H9 (cell line): ENCODE measurements around the gene BDH1. TPM values are rescaled to one million over a fixed set of nuclear protein-coding genes. Genes with fewer than 3 reads are reported as not detected.

Source experiments
- DNase-seq: peaks from one replicate; pipeline ENCODE4 v3.0.0-alpha.2; 2017
- H2AFZ ChIP-seq: one replicate; pipeline ENCODE4 v1.6.1; 2013; ENCODE audit warnings: mild to moderate bottlenecking, low read length, control low read depth, moderate library complexity
- H2AK5ac ChIP-seq: 2 replicates; pipeline ENCODE4 v1.6.1; 2013; ENCODE audit warnings: low read length, control low read depth, mixed read lengths; ENCODE audit not compliant: insufficient read length
- H2BK120ac ChIP-seq: one replicate; pipeline ENCODE4 v1.6.1; 2013; ENCODE audit warnings: low read depth, mild to moderate bottlenecking, low read length, control low read depth, inconsistent platforms; ENCODE audit not compliant: poor library complexity, severe bottlenecking
- H2BK12ac ChIP-seq: 2 replicates; pipeline ENCODE4 v1.6.1; 2013; ENCODE audit warnings: low read length, control low read depth, mixed read lengths, low read depth; ENCODE audit not compliant: insufficient read length
- H2BK15ac ChIP-seq: 2 replicates; pipeline ENCODE4 v1.6.1; 2013; ENCODE audit warnings: low read depth, low read length, control low read depth
- H2BK20ac ChIP-seq: one replicate; pipeline ENCODE4 v1.6.1; 2013; ENCODE audit warnings: low read depth, mild to moderate bottlenecking, low read length, control low read depth, inconsistent platforms; ENCODE audit not compliant: poor library complexity, severe bottlenecking
- H2BK5ac ChIP-seq: 2 replicates; pipeline ENCODE4 v1.6.1; 2013; ENCODE audit warnings: low read length, control low read depth, mixed read lengths; ENCODE audit not compliant: insufficient read length
- H3K14ac ChIP-seq: 2 replicates; pipeline ENCODE4 v1.6.1; 2013; ENCODE audit warnings: low read length, control low read depth; ENCODE audit not compliant: insufficient read depth
- H3K18ac ChIP-seq: 2 replicates; pipeline ENCODE4 v1.6.1; 2013; ENCODE audit warnings: low read depth, mild to moderate bottlenecking, mixed read lengths, low read length, control low read depth; ENCODE audit not compliant: insufficient read length
- H3K23ac ChIP-seq: 2 replicates; pipeline ENCODE4 v1.6.1; 2013; ENCODE audit warnings: low read length, control low read depth, mixed read lengths, low read depth; ENCODE audit not compliant: insufficient read length
- H3K23me2 ChIP-seq: 2 replicates; pipeline ENCODE4 v1.6.1; 2013; ENCODE audit warnings: low read depth, mild to moderate bottlenecking, mixed read lengths, low read length, control low read depth; ENCODE audit not compliant: insufficient read length, poor library complexity, severe bottlenecking
- H3K27ac ChIP-seq: 2 replicates; pipeline ENCODE4 v1.5.1; 2013; ENCODE audit warnings: low read length, control low read depth, mixed read lengths, low read depth; ENCODE audit not compliant: insufficient read length
- H3K27me3 ChIP-seq: 2 replicates; pipeline ENCODE4 v1.6.1; 2013; ENCODE audit warnings: low read length, control low read depth, inconsistent platforms; ENCODE audit not compliant: insufficient read depth
- H3K4ac ChIP-seq: 2 replicates; pipeline ENCODE4 v1.6.1; 2013; ENCODE audit warnings: low read depth, mild to moderate bottlenecking, control low read depth, inconsistent platforms, low read length, moderate library complexity
- H3K4me1 ChIP-seq: 2 replicates; pipeline ENCODE4 v1.6.1; 2013; ENCODE audit warnings: low read length, control low read depth, inconsistent platforms; ENCODE audit not compliant: insufficient read depth
- H3K4me2 ChIP-seq: 2 replicates; pipeline ENCODE4 v1.6.1; 2013; ENCODE audit warnings: low read length, control low read depth, mixed read lengths; ENCODE audit not compliant: insufficient read length, insufficient read depth
- H3K56ac ChIP-seq: 2 replicates; pipeline ENCODE4 v1.6.1; 2013; ENCODE audit warnings: low read depth, mild to moderate bottlenecking, mixed read lengths, low read length, control low read depth; ENCODE audit not compliant: insufficient read length
- H3K79me1 ChIP-seq: 2 replicates; pipeline ENCODE4 v1.6.1; 2013; ENCODE audit warnings: low read depth, mild to moderate bottlenecking, moderate library complexity, low read length, control low read depth, inconsistent platforms; ENCODE audit not compliant: insufficient read depth, poor library complexity, severe bottlenecking
- H3K79me2 ChIP-seq: 2 replicates; pipeline ENCODE4 v1.6.1; 2013; ENCODE audit warnings: low read length, control low read depth, inconsistent platforms; ENCODE audit not compliant: insufficient read depth
- H3K9ac ChIP-seq: 2 replicates; pipeline ENCODE4 v1.6.1; 2013; ENCODE audit warnings: low read length, control low read depth, mixed read lengths; ENCODE audit not compliant: insufficient read length; ENCODE audit errors: extremely low read depth
- H3K9me3 ChIP-seq: one replicate; pipeline ENCODE4 v1.6.1; 2013; ENCODE audit warnings: low read depth, low read length, inconsistent platforms; ENCODE audit not compliant: control insufficient read depth
- H3T11ph ChIP-seq: one replicate; pipeline ENCODE4 v1.6.1; 2013; ENCODE audit warnings: mild to moderate bottlenecking, low read length, control low read depth, inconsistent platforms
- H4K20me1 ChIP-seq: one replicate; pipeline ENCODE4 v1.6.1; 2013; ENCODE audit not compliant: control insufficient read depth, insufficient read length, insufficient read depth
- H4K5ac ChIP-seq: 2 replicates; pipeline ENCODE4 v1.6.1; 2013; ENCODE audit warnings: low read depth, mild to moderate bottlenecking, mixed read lengths, low read length, control low read depth; ENCODE audit not compliant: insufficient read length
- H4K8ac ChIP-seq: replicated peaks from 2 replicates; pipeline ENCODE4 v1.6.1; 2013; ENCODE audit warnings: low read length, control low read depth, mixed read lengths, low read depth; ENCODE audit not compliant: insufficient read length
- H4K91ac ChIP-seq: 2 replicates; pipeline ENCODE4 v1.6.1; 2013; ENCODE audit warnings: low read depth, mild to moderate bottlenecking, moderate library complexity, mixed read lengths, low read length, control low read depth; ENCODE audit not compliant: insufficient read length
- H3K27ac Mint-ChIP-seq, 3 experiments: 2 replicates in 2 of 3; 3 replicates in 1 of 3; pipeline ENCODE4 v1.8.0; 2020 to 2021; ENCODE audit warnings: mixed read lengths in 3 of 3, mild to moderate bottlenecking in 1 of 3, moderate library complexity in 1 of 3
- H3K27me3 Mint-ChIP-seq: 2 replicates; pipeline ENCODE4 v1.8.0; 2021; ENCODE audit warnings: low read depth, mild to moderate bottlenecking, moderate library complexity, mixed read lengths
- H3K36me3 Mint-ChIP-seq, 3 experiments: 2 replicates in 2 of 3; 3 replicates in 1 of 3; pipeline ENCODE4 v1.8.0; 2020 to 2021; ENCODE audit warnings: low read depth in 3 of 3, mixed read lengths in 3 of 3; ENCODE audit not compliant: insufficient read depth in 1 of 3
- H3K4me1 Mint-ChIP-seq, 2 experiments: 2 replicates each; pipeline ENCODE4 v1.8.0; 2020; ENCODE audit warnings: mixed read lengths in 2 of 2
- H3K4me3 Mint-ChIP-seq, 2 experiments: 2 replicates in 1 of 2; 3 replicates in 1 of 2; pipeline ENCODE4 v1.8.0; 2020 to 2021; ENCODE audit warnings: mild to moderate bottlenecking in 2 of 2, mixed read lengths in 2 of 2, moderate library complexity in 1 of 2
- H3K9me3 Mint-ChIP-seq, 2 experiments: 2 replicates in 1 of 2; 3 replicates in 1 of 2; pipeline ENCODE4 v1.8.0; 2020; ENCODE audit warnings: mild to moderate bottlenecking in 2 of 2, mixed read lengths in 2 of 2, moderate library complexity in 1 of 2
- WGBS: extraction: QIAGEN DNeasy Blood & Tissue Kit; methylation state at CpG from one replicate; pipeline ENCODE4 v1.1.7; 2013; ENCODE audit warnings: missing lambda C conversion rate, low lambda C conversion rate, mixed read lengths; ENCODE audit not compliant: insufficient read length; ENCODE audit errors: extremely low coverage; 5-methylcytosine and 5-hydroxymethylcytosine counted together
- total RNA-seq: library from RNA; stranded (reverse); gene quantifications from 2 replicates; pipeline ENCODE4 v1.2.1, GENCODE V29; 2021
- TF ChIP-seq, protein P1 (sequence below): fragments of 200-600 bp; sonication (generic); conservative IDR thresholded peaks from 3 replicates; pipeline ENCODE4 v1.8.0; 2021; ENCODE audit warnings: antibody characterized with exemption, mild to moderate bottlenecking

BDH1 gene
- total RNA-seq, 1 experiment from 2014 or later: 23.8 TPM

GRCh38 chr3:197504641-197505121 lies 51.1 kb downstream of the BDH1 start:
- no peak for DNase-seq
- H3K14ac ChIP-seq: no peak overlapping the region
- H3K36me3 Mint-ChIP-seq: peaks cover 0 to 2% (median 0%) of the 10 kb centered on the region in 3 experiments; a peak in 1 of 7 replicates
- H3K9ac ChIP-seq: no peak overlapping the region
- H2BK12ac ChIP-seq: no peak overlapping the region
- no peak overlapping the region for H3K4me2 ChIP-seq
- H3K18ac ChIP-seq: no peak overlapping the region
- H3K9me3 Mint-ChIP-seq: peaks cover 2% of the 10 kb centered on the region in 2 experiments; a peak in 2 of 5 replicates
- peaks cover 11% of the 10 kb centered on the region for H3K27me3 Mint-ChIP-seq
- H3K23me2 ChIP-seq: peaks cover under 1% of the 10 kb centered on the region
- no peak overlapping the region for H3K23ac ChIP-seq
- no peak overlapping the region for H2BK20ac ChIP-seq
- H3K27me3 ChIP-seq: no peaks in the 10 kb centered on the region
- no peaks in the 10 kb centered on the region for H3K79me1 ChIP-seq
- no peak overlapping the region for H3K4ac ChIP-seq
- no peak overlapping the region for H4K8ac ChIP-seq
- H2BK120ac ChIP-seq: no peak overlapping the region
- no peaks in the 10 kb centered on the region for H3K79me2 ChIP-seq
- H3K27ac Mint-ChIP-seq: no peak overlapping the region
- no peak overlapping the region for H4K91ac ChIP-seq
- H2AFZ ChIP-seq: no peak overlapping the region
- H3K56ac ChIP-seq: no peak overlapping the region
- H4K20me1 ChIP-seq: no peaks in the 10 kb centered on the region
- no peak overlapping the region for H4K5ac ChIP-seq
- H3K27ac ChIP-seq: no peak overlapping the region
- H3K4me1 ChIP-seq: no peaks in the 10 kb centered on the region
- no peak overlapping the region for H2BK15ac ChIP-seq
- WGBS: no CpG with 5 or more reads among the region's 15 CpGs
- no peak overlapping the region for H2AK5ac ChIP-seq
- H3T11ph ChIP-seq: no peak overlapping the region
- no peak overlapping the region for H2BK5ac ChIP-seq
- H3K4me3 Mint-ChIP-seq: no peak overlapping the region
- TF ChIP-seq, protein P1, sequence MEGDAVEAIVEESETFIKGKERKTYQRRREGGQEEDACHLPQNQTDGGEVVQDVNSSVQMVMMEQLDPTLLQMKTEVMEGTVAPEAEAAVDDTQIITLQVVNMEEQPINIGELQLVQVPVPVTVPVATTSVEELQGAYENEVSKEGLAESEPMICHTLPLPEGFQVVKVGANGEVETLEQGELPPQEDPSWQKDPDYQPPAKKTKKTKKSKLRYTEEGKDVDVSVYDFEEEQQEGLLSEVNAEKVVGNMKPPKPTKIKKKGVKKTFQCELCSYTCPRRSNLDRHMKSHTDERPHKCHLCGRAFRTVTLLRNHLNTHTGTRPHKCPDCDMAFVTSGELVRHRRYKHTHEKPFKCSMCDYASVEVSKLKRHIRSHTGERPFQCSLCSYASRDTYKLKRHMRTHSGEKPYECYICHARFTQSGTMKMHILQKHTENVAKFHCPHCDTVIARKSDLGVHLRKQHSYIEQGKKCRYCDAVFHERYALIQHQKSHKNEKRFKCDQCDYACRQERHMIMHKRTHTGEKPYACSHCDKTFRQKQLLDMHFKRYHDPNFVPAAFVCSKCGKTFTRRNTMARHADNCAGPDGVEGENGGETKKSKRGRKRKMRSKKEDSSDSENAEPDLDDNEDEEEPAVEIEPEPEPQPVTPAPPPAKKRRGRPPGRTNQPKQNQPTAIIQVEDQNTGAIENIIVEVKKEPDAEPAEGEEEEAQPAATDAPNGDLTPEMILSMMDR: no peak
- peaks cover 2 to 8% of the 10 kb centered on the region in 2 experiments for H3K4me1 Mint-ChIP-seq
- no peaks in the 10 kb centered on the region for H3K9me3 ChIP-seq
